Midbrain (tissue), 1 donor: ENCODE results near the gene GNA12.
"Not testable (repeated sequence)": the region's sequence is repeated elsewhere in the genome, so short reads cannot be mapped to it uniquely, and the experiment has no call there.

ENCODE experiments used
- DNase-seq: peaks from one replicate; lab custom pipeline; 2025; lab: John Stamatoyannopoulos, UW

The GNA12 gene

DNA sequence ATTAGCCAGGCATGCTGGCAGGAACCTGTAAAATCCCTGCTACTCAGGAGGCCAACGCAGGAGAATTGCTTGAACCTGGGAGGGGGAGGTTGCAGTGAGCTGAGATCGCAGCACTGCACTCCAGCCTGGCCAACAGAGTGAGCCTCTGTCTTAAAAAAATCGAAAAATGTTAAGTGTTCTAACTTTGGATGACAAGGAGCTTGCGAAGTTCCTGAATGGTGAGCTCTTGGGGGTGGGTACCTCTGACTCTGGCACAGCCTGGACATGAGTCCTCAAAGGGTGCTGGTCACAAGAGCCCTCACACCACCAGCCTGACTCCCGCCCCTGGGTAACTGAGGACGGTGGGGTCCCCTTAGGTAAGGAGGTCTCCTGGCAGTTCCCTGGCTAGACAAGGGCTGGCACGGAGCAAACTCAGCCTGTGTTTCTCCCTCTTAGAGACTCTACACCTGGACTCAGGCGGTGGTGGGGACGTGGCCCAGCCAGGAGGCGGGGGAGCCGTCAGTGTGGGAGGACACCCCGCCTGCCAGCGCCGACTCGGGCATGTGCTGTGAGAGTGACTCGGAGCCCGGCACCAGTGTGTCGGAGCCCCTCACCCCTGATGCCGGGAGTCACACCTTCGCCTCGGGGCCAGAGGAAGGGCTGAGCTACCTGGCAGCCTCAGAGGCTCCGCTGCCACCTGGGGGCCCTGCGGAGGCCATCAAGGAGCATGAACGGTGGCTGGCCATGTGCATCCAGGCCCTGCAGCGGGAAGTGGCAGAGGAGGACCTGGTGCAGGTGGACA lies 132.0 kb downstream of the GNA12 start:
- DNase-seq, result no peak

DNA sequence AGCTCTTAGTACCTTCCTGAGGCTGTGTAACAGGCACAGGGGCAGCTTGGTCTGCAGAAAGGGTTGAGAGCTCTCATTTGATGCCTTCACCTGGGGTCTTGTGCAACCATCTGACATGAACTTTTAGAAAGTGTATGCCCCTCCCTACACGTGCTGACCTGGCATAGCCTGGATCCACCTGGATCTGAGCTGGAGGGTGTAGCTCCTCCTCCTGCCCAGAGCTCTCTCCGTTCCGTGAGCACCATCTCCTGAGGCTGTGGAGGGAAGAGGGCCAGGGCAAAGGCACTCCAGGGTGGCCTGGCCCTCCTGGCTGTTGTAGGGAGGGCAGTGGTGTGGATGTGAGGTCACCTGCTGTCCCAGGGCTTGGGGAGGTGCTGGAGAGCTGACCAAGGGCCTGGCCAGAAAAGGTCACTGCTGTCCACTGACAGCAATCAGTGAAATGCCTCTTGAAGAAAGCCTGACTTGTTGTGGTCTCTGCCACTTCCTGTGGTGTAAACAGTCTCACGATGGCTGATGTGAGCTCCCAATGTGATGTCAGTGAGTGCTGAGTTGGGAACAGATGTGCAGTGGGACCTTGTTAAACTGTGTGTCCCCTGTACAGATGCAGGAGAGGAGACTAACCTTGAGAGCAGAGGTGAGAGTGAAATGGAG lies 133.1 kb downstream of the GNA12 start:
- no peak for DNase-seq

DNA sequence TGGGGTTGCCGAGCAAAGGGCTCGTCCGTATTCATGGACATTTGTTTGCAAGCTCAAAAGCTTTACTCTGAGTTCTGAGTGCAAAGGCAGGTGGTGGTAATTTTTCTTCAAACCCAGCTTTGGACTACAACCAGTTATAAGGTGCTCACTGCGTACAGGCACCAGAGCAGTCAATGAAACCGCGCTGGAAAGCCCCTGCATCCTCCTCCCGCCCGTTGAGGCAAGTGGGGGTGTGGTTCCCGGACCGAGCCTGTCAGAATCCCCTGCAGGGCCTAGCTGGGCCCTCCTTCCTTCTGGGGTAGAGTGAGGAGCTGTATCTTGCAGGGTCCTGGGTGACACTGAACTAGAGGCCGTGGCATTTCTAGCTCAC lies 133.8 kb downstream of the GNA12 start:
- no peak for DNase-seq

DNA sequence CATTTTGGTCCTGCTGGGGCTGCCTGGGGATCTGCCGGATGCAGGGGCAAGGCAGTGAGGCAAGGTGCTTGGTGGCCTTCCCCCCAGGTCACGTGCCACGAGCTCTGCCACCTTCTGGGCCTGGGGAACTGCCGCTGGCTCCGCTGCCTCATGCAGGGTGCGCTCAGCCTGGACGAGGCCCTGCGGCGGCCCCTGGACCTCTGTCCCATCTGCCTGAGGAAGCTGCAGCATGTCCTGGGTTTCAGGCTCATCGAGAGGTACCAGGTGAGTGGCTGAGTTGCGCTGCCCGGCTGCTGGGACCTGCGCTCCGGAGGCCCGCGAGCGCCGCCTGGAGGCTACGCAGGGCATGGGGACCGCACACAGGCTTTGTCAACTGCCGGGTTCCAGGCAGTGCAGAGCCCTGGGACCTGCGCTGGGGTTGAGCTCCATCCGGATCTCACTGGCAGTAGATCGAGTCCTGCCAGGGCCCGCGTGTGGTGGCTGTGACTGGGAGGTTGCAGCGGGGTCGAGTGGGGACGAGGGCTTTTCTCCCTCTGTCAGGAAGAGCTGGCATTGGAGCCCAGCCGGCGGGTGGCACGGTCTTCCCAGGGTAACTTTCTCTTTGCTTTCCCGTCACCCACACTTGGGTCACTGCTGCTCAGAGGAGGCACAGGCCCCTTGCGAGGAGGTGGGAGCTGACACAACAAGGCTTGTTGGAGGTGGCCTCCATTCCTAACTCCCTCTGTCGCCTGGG lies 134.4 kb downstream of the GNA12 start:
- DNase-seq, result peak; percentile 73

- no peak for DNase-seq
Measured at GRCh38 chr7:2708547-2709310, 135.4 kb downstream of the GNA12 start.

GRCh38 chr7:2708041-2708440 lies 136.1 kb downstream of the GNA12 start:
- no peak for DNase-seq

- no peak for DNase-seq
Measured at GRCh38 chr7:2707481-2707880, 136.6 kb downstream of the GNA12 start.

- no peak for DNase-seq
Measured at GRCh38 chr7:2706685-2707126, 137.4 kb downstream of the GNA12 start.

GRCh38 chr7:2705371-2706096 lies 138.6 kb downstream of the GNA12 start:
- DNase-seq, result no peak

DNA sequence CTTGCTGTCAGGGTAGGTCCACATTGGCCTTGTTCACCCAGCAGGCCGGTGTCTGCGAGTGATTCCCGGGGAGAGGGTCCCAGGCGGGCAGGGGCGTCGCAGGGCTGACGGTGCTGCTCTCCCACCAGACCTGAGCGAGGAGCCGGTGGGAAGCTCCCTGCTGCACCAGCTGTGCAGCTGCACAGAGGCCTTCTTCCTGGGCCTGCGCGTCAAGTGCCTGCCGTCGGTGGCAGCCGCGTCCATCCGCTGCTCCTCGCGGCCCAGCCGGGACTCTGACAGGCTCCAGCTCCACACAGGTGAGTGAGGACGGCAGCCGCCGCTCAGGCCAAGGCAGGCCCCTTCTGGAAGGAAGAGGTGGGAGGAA lies 141.5 kb downstream of the GNA12 start:
- DNase-seq, result no peak

DNA sequence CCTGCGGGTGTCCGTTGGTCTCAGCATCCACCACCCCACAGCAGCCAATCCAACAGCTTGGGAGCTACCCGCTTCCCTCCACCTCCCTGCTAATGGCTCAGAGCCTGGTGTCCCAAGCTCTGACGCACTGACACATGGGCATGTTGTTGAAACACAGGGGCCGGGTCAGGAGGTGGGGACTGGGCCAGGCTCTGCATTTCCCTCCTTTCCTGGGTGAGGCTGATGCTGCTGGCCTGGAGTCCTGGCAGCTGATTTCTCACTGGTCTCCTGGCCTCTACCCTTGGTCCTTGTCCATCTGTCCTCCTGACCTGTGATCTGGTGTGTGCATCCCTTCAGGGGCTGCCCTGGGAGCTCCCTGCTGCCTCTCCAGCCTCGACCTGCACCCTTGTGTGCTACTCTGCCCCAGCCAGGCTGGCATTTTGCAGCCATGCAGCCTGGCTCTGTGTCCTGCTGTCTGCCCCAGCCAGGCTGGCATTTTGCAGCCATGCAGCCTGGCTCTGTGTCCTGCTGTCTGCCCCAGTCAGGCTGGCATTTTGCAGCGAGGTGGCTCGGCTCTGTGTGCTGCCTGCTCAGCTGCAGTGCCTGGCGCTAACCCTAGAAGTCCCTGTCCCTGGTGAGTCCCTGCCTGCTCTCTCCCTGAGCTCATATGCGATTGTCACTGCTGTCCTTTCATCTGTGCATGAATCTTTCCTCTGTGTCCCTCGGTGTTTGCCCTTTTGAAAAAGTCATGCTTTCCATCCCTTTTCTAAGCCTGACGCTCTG lies 142.1 kb downstream of the GNA12 start:
- DNase-seq, result peak; percentile 83

DNA sequence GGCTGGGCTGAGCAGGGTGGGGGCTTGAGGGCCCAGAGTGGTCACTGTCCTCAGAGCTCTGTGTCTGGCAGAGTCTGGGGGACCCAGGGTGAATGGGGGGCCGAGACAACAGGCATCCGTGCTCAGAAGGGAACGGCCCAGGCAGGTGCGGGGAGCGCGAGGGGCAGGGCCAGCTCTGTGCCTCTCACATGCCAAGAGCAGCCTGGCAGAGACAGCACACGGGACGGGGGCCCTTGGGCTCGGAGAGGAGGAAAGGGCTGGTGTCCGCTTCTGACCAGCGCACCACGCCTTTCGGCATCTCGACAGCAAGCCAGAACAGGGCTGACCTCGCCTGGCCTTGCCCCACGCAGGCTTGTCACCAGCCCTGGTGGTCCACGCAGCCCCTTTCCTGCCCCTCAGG lies 142.7 kb downstream of the GNA12 start:
- DNase-seq, result no peak

GRCh38 chr7:2700141-2700850 lies 143.8 kb downstream of the GNA12 start:
- no peak for DNase-seq

GRCh38 chr7:2699289-2699620 lies 144.9 kb downstream of the GNA12 start:
- no peak for DNase-seq

- no peak for DNase-seq
Measured at GRCh38 chr7:2698581-2699288, 145.4 kb downstream of the GNA12 start.

- DNase-seq, result not testable (repeated sequence)
Measured at GRCh38 chr7:2694122-2694436, 150.0 kb downstream of the GNA12 start.

DNA sequence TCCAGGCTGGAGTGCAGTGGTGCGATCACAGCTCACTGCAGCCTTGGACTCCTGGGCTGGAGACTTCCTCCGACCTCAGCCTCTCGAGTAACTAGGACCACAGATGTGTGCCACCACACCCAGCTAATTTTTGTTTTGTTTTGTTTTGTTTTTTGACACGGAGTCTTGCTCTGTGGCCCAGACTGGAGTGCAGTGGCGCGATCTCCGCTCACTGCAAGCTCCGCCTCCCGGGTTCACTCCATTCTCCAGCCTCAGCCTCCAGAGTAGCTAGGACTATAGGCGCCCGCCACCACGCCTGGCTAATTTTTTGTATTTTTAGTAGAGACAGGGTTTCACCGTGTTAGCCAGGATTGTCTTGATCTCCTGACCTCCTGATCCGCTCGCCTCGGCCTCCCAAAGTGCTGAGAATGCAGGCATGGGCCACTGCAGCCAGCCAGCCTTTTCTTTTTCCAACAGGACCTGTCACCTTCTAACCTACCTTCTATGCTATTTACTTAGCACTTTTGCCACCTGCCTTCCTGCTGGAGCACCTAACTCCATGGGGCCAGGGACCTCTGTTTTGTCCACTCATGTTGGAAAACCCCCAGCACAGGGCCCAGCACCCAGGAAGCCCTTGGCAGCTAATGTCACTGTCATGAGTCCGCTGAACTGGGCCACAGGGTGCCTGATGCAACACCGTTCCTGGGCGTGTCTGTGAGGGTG lies 150.5 kb downstream of the GNA12 start:
- DNase-seq, result not testable (repeated sequence)

DNA sequence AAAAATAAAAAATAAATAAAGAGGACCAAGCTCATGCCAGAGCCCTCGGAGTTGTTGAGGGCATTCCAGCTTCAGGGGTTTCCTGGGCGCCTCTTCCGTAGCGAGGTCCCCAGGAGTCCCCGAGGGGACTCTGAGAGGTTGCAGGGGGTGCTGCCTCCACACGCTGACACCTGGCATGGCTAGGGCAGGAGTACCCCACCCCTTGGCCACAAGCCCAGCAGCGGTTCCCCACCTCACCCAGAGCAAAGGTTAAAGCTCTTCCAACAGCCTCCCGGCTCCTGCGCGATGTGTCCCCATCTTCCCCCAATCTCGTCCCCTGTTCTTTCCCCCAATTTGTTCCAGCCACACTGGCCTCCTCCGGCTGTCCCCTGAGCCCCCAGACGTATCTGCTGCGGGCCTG lies 151.6 kb downstream of the GNA12 start:
- DNase-seq, result no peak

- not testable (repeated sequence) for DNase-seq
Measured at GRCh38 chr7:2691932-2692439, 152.1 kb downstream of the GNA12 start.
